ENCODE measurements around the gene AEN. TPM values are rescaled to one million over a fixed set of nuclear protein-coding genes. Genes with fewer than 3 reads are reported as not detected.

Gene AEN
- total and polyA plus RNA-seq, 8 donors: 3.2 to 20.7 (median 5.0) TPM

DNA sequence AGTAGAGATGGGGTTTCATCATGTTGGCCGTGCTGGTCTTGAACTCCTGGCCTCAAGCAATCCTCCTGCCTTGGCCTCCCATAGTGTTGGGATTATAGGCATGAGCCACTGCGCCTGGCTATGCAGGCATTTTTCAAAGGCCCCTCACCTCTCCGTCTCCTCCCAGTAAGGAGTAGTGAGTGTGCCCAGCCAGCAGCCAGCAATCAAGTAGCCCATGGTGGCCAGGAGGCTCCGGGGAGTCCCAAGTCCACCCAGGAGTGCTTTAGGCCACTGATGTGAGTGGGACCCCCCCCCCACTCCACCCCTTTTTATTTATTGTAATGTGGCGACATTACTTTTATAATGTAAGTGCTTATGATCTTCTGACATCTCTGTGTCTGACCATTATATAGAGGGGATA is 25.8 kb downstream of the AEN start:
- ATAC-seq (no peak), DNase-seq (no peak)
- Histone ChIP-seq H3K27ac (peak overlapping the region in 1 of 2 donors; percentile 56), H3K4me3 (no peak overlapping the region), H3K9me3 (no peaks in the 10 kb centered on the region), H3K36me3 (peaks cover 0 to 11% of the 10 kb centered on the region in 2 donors), H3K27me3 (no peaks in the 10 kb centered on the region), H3K4me1 (peaks cover 13 to 56% of the 10 kb centered on the region in 2 donors)
- intact Hi-C loops (cut with DNase I): no loop called here
- TF ChIP-seq, protein P1, sequence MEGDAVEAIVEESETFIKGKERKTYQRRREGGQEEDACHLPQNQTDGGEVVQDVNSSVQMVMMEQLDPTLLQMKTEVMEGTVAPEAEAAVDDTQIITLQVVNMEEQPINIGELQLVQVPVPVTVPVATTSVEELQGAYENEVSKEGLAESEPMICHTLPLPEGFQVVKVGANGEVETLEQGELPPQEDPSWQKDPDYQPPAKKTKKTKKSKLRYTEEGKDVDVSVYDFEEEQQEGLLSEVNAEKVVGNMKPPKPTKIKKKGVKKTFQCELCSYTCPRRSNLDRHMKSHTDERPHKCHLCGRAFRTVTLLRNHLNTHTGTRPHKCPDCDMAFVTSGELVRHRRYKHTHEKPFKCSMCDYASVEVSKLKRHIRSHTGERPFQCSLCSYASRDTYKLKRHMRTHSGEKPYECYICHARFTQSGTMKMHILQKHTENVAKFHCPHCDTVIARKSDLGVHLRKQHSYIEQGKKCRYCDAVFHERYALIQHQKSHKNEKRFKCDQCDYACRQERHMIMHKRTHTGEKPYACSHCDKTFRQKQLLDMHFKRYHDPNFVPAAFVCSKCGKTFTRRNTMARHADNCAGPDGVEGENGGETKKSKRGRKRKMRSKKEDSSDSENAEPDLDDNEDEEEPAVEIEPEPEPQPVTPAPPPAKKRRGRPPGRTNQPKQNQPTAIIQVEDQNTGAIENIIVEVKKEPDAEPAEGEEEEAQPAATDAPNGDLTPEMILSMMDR (IDR thresholded peaks at IDR 0.05): no peak

GRCh38 chr15:88647351-88648105 is 26.4 kb downstream of the AEN start:
- TF ChIP-seq, protein P1 (IDR thresholded peaks at IDR 0.05): no peak
- intact Hi-C loops (cut with DNase I): no loop called here
- Histone ChIP-seq H3K4me1 (peaks cover 13 to 50% of the 10 kb centered on the region in 2 donors), H3K4me3 (no peak overlapping the region), H3K27me3 (no peaks in the 10 kb centered on the region), H3K9me3 (no peaks in the 10 kb centered on the region), H3K36me3 (peaks cover 0 to 11% of the 10 kb centered on the region in 2 donors), H3K27ac (peak overlapping the region in 1 of 2 donors; percentile 56)
- no peak for DNase-seq
- peak; percentile 62 for ATAC-seq

DNA sequence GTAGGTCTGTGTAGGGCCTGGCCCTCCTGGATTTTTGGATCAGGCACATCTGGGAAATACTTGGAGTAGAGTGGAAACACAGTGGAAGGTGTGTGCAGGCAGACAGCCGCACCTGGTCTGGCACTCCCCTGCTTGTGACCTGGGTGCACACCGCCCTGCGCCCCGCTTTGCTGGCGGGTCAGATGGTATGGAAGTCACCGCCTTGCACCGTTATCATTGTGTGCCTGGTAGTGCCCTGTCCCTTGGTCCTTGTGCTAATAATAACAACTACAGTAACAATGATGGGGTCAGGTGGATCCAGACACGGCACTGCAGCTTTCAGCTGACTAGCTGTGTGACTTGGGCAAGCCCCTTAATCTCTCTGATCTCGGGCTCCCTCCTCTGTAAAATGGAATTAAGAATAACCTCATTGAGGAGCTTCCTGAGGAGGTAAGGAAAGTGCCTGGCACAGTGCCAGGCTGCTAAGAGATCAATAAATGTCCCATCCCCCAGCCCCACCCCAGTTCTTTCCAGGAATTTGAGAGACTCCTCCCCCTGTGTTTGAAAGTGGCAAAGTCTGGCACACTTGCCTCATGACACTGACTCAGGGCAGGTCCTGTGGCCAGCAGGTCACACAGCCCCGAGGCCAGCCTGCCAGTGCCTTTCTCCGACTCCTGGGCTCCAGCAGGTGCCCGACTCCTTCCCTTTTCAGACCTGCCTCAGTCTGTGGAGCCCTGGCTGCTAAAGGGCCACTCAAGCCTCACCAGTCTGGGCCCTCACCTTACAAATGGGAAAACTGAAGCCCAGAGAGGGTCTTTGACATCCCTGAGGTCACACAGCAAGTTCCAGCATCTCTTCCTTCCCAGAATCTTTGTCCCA is 27.4 kb downstream of the AEN start:
- peak; percentile 67 for ATAC-seq
- H3K27ac ChIP-seq: peak overlapping the region; percentile 56 to 59
- intact Hi-C loops (cut with DNase I): no loop called here

DNA sequence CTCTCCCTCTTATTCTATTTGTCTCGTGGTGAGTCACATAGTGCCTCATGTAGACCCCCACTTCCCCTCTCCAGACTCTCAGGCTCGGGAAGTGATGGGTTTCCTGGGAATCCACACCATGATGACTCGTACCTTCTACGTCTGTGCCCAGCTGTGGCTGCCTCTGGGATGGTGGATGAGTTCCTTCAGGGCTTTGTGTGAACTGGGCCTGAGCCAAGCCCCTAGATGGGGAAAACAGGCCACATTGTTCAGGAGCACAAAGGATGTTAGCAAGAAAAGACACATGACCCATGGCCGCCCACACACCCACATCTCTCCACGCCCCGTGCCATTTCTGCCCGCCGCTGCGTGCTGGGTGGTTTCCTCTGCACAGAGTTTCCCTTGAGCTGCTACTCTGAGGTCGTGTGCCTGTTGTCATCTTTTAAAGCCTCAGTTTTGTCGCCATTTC is 28.2 kb downstream of the AEN start:
- Histone ChIP-seq H3K27me3 (no peaks in the 10 kb centered on the region), H3K27ac (peak overlapping the region; percentile 56 to 59), H3K36me3 (peaks cover 0 to 18% of the 10 kb centered on the region in 2 donors), H3K9me3 (no peaks in the 10 kb centered on the region), H3K4me3 (no peak overlapping the region), H3K4me1 (peaks cover 13 to 42% of the 10 kb centered on the region in 2 donors)
- no peak for DNase-seq
- TF ChIP-seq, protein P1 (IDR thresholded peaks at IDR 0.05): no peak
- ATAC-seq: peak; percentile 34
- intact Hi-C loops (cut with DNase I): no loop called here

More for the DNA sequence above, 27.4 kb downstream of the AEN start:
- Histone ChIP-seq H3K36me3 (peaks cover 0 to 18% of the 10 kb centered on the region in 2 donors), H3K4me3 (no peak overlapping the region), H3K9me3 (no peaks in the 10 kb centered on the region), H3K27me3 (no peaks in the 10 kb centered on the region), H3K4me1 (peaks cover 13 to 47% of the 10 kb centered on the region in 2 donors)
- no peak for DNase-seq
- TF ChIP-seq, protein P1 (IDR thresholded peaks at IDR 0.05): no peak
